ENCODE measurements around the gene AQP6. TPM values are rescaled to one million over a fixed set of nuclear protein-coding genes. Genes with fewer than 3 reads are reported as not detected.

AQP6 gene
- total and polyA plus RNA-seq, 2 donors (not counting 1 experiment from before 2014, with no cell fraction given): 0.17 TPM; not detected in 1

- TF ChIP-seq EZH2 (IDR thresholded peaks at IDR 0.05; ENCODE audit: low read length, missing control alignments): no peak
- no peak overlapping the region for H3K9ac ChIP-seq (ENCODE audit: insufficient read depth, low read length)
- peaks cover 80% of the 10 kb centered on the region for H3K27me3 ChIP-seq (ENCODE audit: control insufficient read depth, insufficient read depth, low read length)
- no peak overlapping the region for H3K4me3 ChIP-seq (replicated peaks in 1 of 4; ENCODE audit: control extremely low read depth in 1 of 4, insufficient read depth in 1 of 4, low read depth in 3 of 4, low read length in 4 of 4)
- no peaks in the 10 kb centered on the region for H4K20me1 ChIP-seq (ENCODE audit: control insufficient read depth, extremely low read depth, insufficient read depth, low read length)
- H3K4me2 ChIP-seq (ENCODE audit: extremely low read depth, insufficient read depth, low read length): no peak overlapping the region
- no peaks in the 10 kb centered on the region for H3K9me3 ChIP-seq (ENCODE audit: control insufficient read depth, insufficient read depth, low read depth, low read length)
- DNase-seq (ENCODE audit: low read depth in 2 of 2): no peak
- H3K27ac ChIP-seq (ENCODE audit: insufficient read depth, low read length): no peak overlapping the region
- H3K36me3 ChIP-seq (ENCODE audit: control insufficient read depth, insufficient read depth, low read length): no peaks in the 10 kb centered on the region
- H3K79me2 ChIP-seq (ENCODE audit: control insufficient read depth, insufficient read depth, low read length): no peaks in the 10 kb centered on the region
- no peaks in the 10 kb centered on the region for H3K4me1 ChIP-seq (ENCODE audit: control insufficient read depth, extremely low read depth, insufficient read depth, low read length)
- H2AFZ ChIP-seq (ENCODE audit: low read length): no peak overlapping the region
These were observed 15.8 kb upstream of the AQP6 start for GRCh38 chr12:49956663-49957569.

GRCh38 chr12:49957570-49957967, 15.2 kb upstream of the AQP6 start:
- no peak for DNase-seq (ENCODE audit: low read depth in 2 of 2)
- TF ChIP-seq CTCF (conservative IDR thresholded peaks at IDR 0.05 in 1 of 2, IDR thresholded peaks at IDR 0.05 in 1 of 2; ENCODE audit: low read depth in 1 of 2, low read length in 2 of 2) (no peak), EZH2 (IDR thresholded peaks at IDR 0.05; ENCODE audit: low read length, missing control alignments) (no peak)
- H3K27me3 ChIP-seq (ENCODE audit: control insufficient read depth, insufficient read depth, low read length): peaks cover 76% of the 10 kb centered on the region

GRCh38 chr12:49959685-49960473, 12.9 kb upstream of the AQP6 start:
- TF ChIP-seq CTCF (conservative IDR thresholded peaks at IDR 0.05 in 1 of 2, IDR thresholded peaks at IDR 0.05 in 1 of 2; ENCODE audit: low read depth in 1 of 2, low read length in 2 of 2) (no peak), EZH2 (IDR thresholded peaks at IDR 0.05; ENCODE audit: low read length, missing control alignments) (no peak)
- Histone ChIP-seq H3K9ac (ENCODE audit: insufficient read depth, low read length) (no peak overlapping the region), H2AFZ (ENCODE audit: low read length) (no peak overlapping the region), H3K36me3 (ENCODE audit: control insufficient read depth, insufficient read depth, low read length) (no peaks in the 10 kb centered on the region), H3K9me3 (ENCODE audit: control insufficient read depth, insufficient read depth, low read depth, low read length) (no peaks in the 10 kb centered on the region), H3K79me2 (ENCODE audit: control insufficient read depth, insufficient read depth, low read length) (no peaks in the 10 kb centered on the region), H3K27me3 (ENCODE audit: control insufficient read depth, insufficient read depth, low read length) (peaks cover 71% of the 10 kb centered on the region), H3K4me3 (replicated peaks in 1 of 4; ENCODE audit: control extremely low read depth in 1 of 4, insufficient read depth in 1 of 4, low read depth in 3 of 4, low read length in 4 of 4) (no peak overlapping the region), H3K4me1 (ENCODE audit: control insufficient read depth, extremely low read depth, insufficient read depth, low read length) (no peaks in the 10 kb centered on the region), H3K4me2 (ENCODE audit: extremely low read depth, insufficient read depth, low read length) (no peak overlapping the region), H4K20me1 (ENCODE audit: control insufficient read depth, extremely low read depth, insufficient read depth, low read length) (no peaks in the 10 kb centered on the region), H3K27ac (ENCODE audit: insufficient read depth, low read length) (no peak overlapping the region)
- peak in 1 of 2 donors; percentile 59 for DNase-seq (ENCODE audit: low read depth in 2 of 2)

More at GRCh38 chr12:49957570-49957967, 15.2 kb upstream of the AQP6 start:
- H3K4me1 ChIP-seq (ENCODE audit: control insufficient read depth, extremely low read depth, insufficient read depth, low read length): no peaks in the 10 kb centered on the region
- no peaks in the 10 kb centered on the region for H4K20me1 ChIP-seq (ENCODE audit: control insufficient read depth, extremely low read depth, insufficient read depth, low read length)
- no peak overlapping the region for H3K9ac ChIP-seq (ENCODE audit: insufficient read depth, low read length)
- H3K36me3 ChIP-seq (ENCODE audit: control insufficient read depth, insufficient read depth, low read length): no peaks in the 10 kb centered on the region
- H3K27ac ChIP-seq (ENCODE audit: insufficient read depth, low read length): no peak overlapping the region
- H3K9me3 ChIP-seq (ENCODE audit: control insufficient read depth, insufficient read depth, low read depth, low read length): no peaks in the 10 kb centered on the region
- no peak overlapping the region for H3K4me2 ChIP-seq (ENCODE audit: extremely low read depth, insufficient read depth, low read length)
- no peaks in the 10 kb centered on the region for H3K79me2 ChIP-seq (ENCODE audit: control insufficient read depth, insufficient read depth, low read length)
- no peak overlapping the region for H2AFZ ChIP-seq (ENCODE audit: low read length)
- H3K4me3 ChIP-seq (replicated peaks in 1 of 4; ENCODE audit: control extremely low read depth in 1 of 4, insufficient read depth in 1 of 4, low read depth in 3 of 4, low read length in 4 of 4): no peak overlapping the region

Data from fibroblast of lung (primary cell).